HG03159 (cell line): ENCODE measurements around the gene IGSF11.
"Not testable (repeated sequence)": the region's sequence is repeated elsewhere in the genome, so short reads cannot be mapped to it uniquely, and the experiment has no call there.

Experiments used
- ATAC-seq: cut with Tn5 transposase; IDR thresholded peaks from one replicate; pipeline ENCODE4 v1.9.1; 2021; ENCODE audit warnings: mild to moderate bottlenecking, moderate library complexity; ENCODE audit not compliant: unreplicated experiment

IGSF11 gene

DNA sequence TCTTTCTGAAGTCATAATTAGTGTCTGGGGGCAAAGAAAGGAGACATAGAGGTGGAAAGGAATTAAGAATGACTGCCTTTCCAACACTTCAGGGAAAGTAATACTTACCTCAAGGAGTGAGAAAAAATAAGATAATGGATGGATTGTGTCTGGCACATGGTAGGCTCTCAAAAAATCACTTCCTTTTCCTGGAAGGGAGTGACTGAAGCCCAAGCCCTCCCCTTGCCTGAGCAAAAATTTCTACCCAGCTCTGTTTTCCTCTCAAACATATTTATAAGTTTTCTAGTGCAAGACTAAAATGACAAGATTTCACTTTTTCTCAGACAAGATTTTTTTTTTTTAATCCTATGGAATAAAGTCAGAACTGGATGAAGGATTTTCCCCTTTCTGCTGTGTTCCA is 145.0 kb downstream of the IGSF11 start:
- ATAC-seq = no peak

GRCh38 chr3:118886708-118887107 is 147.9 kb downstream of the IGSF11 start:
- ATAC-seq = no peak

DNA sequence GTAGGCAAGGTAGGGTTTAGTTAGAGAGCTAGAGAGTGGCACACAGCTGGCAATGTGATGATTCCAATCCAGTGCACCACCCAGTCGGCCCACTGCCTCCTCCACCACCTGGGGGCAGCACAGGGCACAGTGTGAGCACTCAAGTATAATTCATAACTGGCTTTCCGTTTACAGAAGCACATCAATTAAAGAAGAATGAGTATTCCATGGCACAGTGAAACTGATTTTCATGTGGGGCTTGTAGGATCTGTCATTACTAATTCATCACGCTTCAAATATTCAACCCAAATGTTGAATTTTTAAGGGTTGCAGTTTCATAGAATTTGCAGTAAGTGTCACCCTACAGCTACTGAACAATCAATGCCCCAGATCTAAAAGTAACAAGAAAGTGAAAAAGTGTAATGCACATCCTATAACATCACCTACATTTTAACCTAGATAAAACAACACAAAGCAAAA is 149.9 kb downstream of the IGSF11 start:
- ATAC-seq = peak; percentile 88

- ATAC-seq = peak; percentile 75
Observed at GRCh38 chr3:118882353-118882947, 152.2 kb downstream of the IGSF11 start.

- no peak for ATAC-seq
Observed at GRCh38 chr3:118868051-118868450, 166.6 kb downstream of the IGSF11 start.

- ATAC-seq = peak; percentile 90
Observed at GRCh38 chr3:118863731-118864322, 170.8 kb downstream of the IGSF11 start.

DNA sequence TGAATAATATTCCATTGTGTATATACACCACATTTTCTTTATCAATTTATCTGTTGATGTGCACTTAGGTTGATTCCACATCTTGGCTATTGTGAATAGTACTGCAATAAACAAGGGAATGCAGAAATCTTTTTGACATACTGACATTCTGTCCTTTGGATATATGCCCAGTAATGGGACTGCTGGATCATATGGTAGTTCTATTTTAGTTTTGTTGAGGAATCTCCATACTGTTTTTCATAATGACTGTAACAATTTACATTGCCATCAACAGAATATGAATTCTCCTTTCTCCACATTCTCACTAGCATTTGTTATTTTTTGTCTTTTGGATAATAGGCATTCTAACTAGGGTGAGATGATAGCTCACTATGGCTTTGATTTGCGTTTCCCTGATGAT is 174.7 kb downstream of the IGSF11 start:
- ATAC-seq = no peak

GRCh38 chr3:118851466-118852193 is 183.0 kb downstream of the IGSF11 start:
- not testable (repeated sequence) for ATAC-seq

DNA sequence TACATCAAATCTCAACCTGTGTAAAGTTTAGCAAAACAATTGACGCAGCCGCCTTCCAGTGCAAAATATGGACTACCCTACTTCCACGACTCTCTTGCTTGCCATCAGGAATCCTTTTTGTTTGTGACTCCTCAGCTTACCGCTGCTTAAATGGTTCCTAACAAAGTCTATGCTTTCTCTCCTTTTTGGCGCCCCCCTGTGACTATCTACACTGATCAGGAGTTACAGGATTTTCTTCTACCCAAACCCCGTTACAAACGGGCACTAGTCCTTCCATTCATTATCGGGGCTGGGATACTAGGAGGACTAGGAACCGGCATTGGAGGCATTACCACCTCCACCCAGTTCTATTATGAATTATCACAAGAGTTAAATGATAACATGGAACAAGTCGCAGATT is 184.0 kb downstream of the IGSF11 start:
- no peak for ATAC-seq
